Measurements from ENCODE around the gene CLK3. TPM values are rescaled to one million over a fixed set of nuclear protein-coding genes. Genes with fewer than 3 reads are reported as not detected.

The CLK3 gene
- total and polyA plus RNA-seq, 2 of the 13 experiments (the other 11 are each of a cell fraction or from before 2014, with no cell fraction given) = 41.5 to 82.0 TPM

DNA sequence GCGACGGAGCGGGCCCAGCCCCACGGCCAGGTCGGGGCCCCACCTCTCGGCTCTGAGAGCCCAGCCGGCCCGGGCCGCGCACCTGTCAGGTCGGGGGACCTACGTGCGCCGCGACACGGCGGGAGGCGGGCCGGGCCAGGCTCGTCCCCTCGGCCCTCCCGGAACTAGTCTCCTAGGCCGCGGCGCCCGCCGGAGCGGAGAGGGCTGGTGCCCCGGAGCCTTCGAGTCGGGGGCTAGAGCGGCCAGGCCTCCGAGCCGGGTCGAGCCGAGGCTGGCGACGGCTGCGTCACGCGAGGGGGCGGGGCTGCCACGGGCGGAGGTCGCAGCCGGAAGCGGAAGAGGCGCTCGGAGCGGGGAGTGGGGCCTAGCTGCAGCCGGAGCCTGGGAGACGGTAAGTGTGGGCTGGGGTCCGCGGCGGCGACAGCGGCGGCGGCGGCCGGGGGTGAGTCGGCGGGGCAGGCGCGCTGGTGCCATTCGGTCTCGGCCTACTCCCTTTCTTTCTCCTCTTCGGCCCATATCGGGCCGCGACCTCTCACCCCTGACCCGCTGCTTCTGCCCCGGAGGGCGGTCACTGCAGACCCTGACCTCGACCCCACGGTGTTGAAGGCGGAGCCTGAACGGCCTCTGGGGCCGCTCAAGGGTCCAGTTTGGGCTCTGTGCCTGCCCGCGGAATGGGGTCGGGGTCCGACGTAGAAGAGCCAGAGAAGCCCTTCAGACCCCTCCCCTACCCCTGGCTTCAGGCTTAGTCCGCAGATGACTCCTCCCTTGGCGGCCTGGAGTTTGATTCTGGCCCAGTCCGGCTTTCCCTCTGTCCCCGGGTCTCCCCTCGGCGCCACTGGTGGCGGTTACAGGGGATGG, at the start of gene CLK3 (continued):
- peak; percentile 61 for TF ChIP-seq BORCS8-MEF2B (CRISPR knock-in tag; IDR thresholded peaks at IDR 0.05)
- peak; percentile 89 for TF ChIP-seq BHLHE40 (IDR thresholded peaks at IDR 0.05; ENCODE audit: low read length)
- TF ChIP-seq NPAS2 (CRISPR knock-in tag; IDR thresholded peaks at IDR 0.05; ENCODE audit: borderline replicate concordance) = no peak
- TF ChIP-seq TMF1 (CRISPR knock-in tag; IDR thresholded peaks at IDR 0.05; ENCODE audit: low read depth) = peak; percentile 39
- TF ChIP-seq RFXAP (CRISPR knock-in tag; IDR thresholded peaks at IDR 0.05; ENCODE audit: borderline replicate concordance) = peak; percentile 90; the same call in 1 of the 2 replicates
- no peak; the same call in 1 of the 2 replicates for TF ChIP-seq ZSCAN22 (CRISPR knock-in tag; IDR thresholded peaks at IDR 0.05)
- TF ChIP-seq, protein P1, sequence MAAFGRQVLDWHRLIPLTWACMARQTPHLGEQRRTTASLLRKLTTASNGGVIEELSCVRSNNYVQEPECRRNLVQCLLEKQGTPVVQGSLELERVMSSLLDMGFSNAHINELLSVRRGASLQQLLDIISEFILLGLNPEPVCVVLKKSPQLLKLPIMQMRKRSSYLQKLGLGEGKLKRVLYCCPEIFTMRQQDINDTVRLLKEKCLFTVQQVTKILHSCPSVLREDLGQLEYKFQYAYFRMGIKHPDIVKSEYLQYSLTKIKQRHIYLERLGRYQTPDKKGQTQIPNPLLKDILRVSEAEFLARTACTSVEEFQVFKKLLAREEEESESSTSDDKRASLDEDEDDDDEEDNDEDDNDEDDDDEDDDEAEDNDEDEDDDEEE (CRISPR knock-in tag; IDR thresholded peaks at IDR 0.05) = peak; percentile 97
- TF ChIP-seq BRCA1 (CRISPR knock-in tag; IDR thresholded peaks at IDR 0.05) = no peak
- peak; percentile 97 for TF ChIP-seq ZNF589 (CRISPR knock-in tag; conservative IDR thresholded peaks at IDR 0.05)
- no peak for TF ChIP-seq MTA3 (CRISPR knock-in tag; IDR thresholded peaks at IDR 0.05)
- TF ChIP-seq SMC3 (IDR thresholded peaks at IDR 0.05; ENCODE audit: low read length) = no peak
- TF ChIP-seq KDM3A (CRISPR knock-in tag; IDR thresholded peaks at IDR 0.05; ENCODE audit: low read depth) = peak; percentile 74; the same call in 1 of the 2 replicates
- no peak for TF ChIP-seq ZFP41 (CRISPR knock-in tag; IDR thresholded peaks at IDR 0.05; ENCODE audit: borderline replicate concordance)
- peak; percentile 61; the same call in 1 of the 2 replicates for TF ChIP-seq TOE1 (CRISPR knock-in tag; IDR thresholded peaks at IDR 0.05)
- peak; percentile 56; the same call in 1 of the 2 replicates for TF ChIP-seq KLF12 (CRISPR knock-in tag; IDR thresholded peaks at IDR 0.05; ENCODE audit: borderline replicate concordance)
- TF ChIP-seq, protein P2, sequence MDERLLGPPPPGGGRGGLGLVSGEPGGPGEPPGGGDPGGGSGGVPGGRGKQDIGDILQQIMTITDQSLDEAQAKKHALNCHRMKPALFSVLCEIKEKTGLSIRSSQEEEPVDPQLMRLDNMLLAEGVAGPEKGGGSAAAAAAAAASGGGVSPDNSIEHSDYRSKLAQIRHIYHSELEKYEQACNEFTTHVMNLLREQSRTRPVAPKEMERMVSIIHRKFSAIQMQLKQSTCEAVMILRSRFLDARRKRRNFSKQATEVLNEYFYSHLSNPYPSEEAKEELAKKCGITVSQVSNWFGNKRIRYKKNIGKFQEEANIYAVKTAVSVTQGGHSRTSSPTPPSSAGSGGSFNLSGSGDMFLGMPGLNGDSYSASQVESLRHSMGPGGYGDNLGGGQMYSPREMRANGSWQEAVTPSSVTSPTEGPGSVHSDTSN (CRISPR knock-in tag; IDR thresholded peaks at IDR 0.05) = no peak
- TF ChIP-seq ZNF839 (CRISPR knock-in tag; IDR thresholded peaks at IDR 0.05; ENCODE audit: borderline replicate concordance) = no peak
- TF ChIP-seq ZNF781 (CRISPR knock-in tag; IDR thresholded peaks at IDR 0.05; ENCODE audit: borderline replicate concordance, not compliant biosample characterization) = no peak
- no peak for TF ChIP-seq HNRNPLL (IDR thresholded peaks at IDR 0.05; ENCODE audit: low read depth, low read length, poor library complexity, severe bottlenecking)
- TF ChIP-seq MAFG (CRISPR knock-in tag; IDR thresholded peaks at IDR 0.05) = no peak
- no peak for TF ChIP-seq TGIF2 (CRISPR knock-in tag; IDR thresholded peaks at IDR 0.05)
- 0 out of 2 replicates have a peak, but pooled peaks have one; percentile 74 for TF ChIP-seq ZBTB3 (CRISPR knock-in tag; IDR thresholded peaks at IDR 0.05; ENCODE audit: borderline replicate concordance, low read depth)
- TF ChIP-seq, protein P3, sequence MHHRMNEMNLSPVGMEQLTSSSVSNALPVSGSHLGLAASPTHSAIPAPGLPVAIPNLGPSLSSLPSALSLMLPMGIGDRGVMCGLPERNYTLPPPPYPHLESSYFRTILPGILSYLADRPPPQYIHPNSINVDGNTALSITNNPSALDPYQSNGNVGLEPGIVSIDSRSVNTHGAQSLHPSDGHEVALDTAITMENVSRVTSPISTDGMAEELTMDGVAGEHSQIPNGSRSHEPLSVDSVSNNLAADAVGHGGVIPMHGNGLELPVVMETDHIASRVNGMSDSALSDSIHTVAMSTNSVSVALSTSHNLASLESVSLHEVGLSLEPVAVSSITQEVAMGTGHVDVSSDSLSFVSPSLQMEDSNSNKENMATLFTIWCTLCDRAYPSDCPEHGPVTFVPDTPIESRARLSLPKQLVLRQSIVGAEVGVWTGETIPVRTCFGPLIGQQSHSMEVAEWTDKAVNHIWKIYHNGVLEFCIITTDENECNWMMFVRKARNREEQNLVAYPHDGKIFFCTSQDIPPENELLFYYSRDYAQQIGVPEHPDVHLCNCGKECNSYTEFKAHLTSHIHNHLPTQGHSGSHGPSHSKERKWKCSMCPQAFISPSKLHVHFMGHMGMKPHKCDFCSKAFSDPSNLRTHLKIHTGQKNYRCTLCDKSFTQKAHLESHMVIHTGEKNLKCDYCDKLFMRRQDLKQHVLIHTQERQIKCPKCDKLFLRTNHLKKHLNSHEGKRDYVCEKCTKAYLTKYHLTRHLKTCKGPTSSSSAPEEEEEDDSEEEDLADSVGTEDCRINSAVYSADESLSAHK (CRISPR knock-in tag; IDR thresholded peaks at IDR 0.05; ENCODE audit: borderline replicate concordance) = no peak
- TF ChIP-seq ZNF225 (CRISPR knock-in tag; IDR thresholded peaks at IDR 0.05) = peak; percentile 45; the same call in 1 of the 2 replicates
- peak; percentile 85 for TF ChIP-seq ZC3H13 (CRISPR knock-in tag; IDR thresholded peaks at IDR 0.05)
